B cell (primary cell): ENCODE results near the gene PPP1R16B. TPM values are rescaled to one million over a fixed set of nuclear protein-coding genes. Genes with fewer than 3 reads are reported as not detected.

Experiments
- ATAC-seq: fragments of 200-7000 bp; cut with Tn5 transposase; one replicate; pipeline ENCODE4 v1.10.0; 2021; ENCODE audit warnings: low read depth, mild to moderate bottlenecking, moderate number of reproducible peaks, moderate library complexity
- CTCF ChIA-PET: fragments of 350-600 bp; sonication (Branson Sonifier 250); formaldehyde crosslinking; loops from one replicate; lab custom pipeline; 2021; ENCODE audit warnings: antibody characterized with exemption, inconsistent platforms; lab: Charles Lee
- POLR2A ChIA-PET: fragments of 350-600 bp; sonication (Branson Sonifier 250); formaldehyde crosslinking; loops from one replicate; lab custom pipeline; 2021; ENCODE audit warnings: antibody characterized with exemption; lab: Charles Lee
- DNase-seq: peaks from one replicate; pipeline ENCODE4 v3.0.0; 2013
- H2AFZ ChIP-seq: 2 replicates; pipeline ENCODE4 v1.6.1; 2012; ENCODE audit warnings: mild to moderate bottlenecking, low read depth, low read length; ENCODE audit not compliant: insufficient read depth, poor library complexity, severe bottlenecking
- H3K27ac ChIP-seq, 2 donors: 1 replicate in 1 of 2; 2 replicates in 1 of 2; pipeline ENCODE4 v1.5.1; 2012 to 2013; ENCODE audit warnings: low read length in 2 of 2, mild to moderate bottlenecking in 2 of 2, moderate library complexity in 1 of 2
- H3K27me3 ChIP-seq, 4 experiments: fragments of 200-600 bp in 1 of 4; sonication (generic) in 1 of 4; replicated peaks in 1 of 4; 1 replicate in 2 of 4; 2 replicates in 2 of 4; pipeline versions ENCODE4 v1.6.1 to v1.7.0; 2013 to 2016; ENCODE audit warnings: low read length in 3 of 4, mild to moderate bottlenecking in 2 of 4, mixed read lengths in 1 of 4, moderate library complexity in 1 of 4; ENCODE audit not compliant: insufficient read depth in 4 of 4, control insufficient read depth in 3 of 4; ENCODE audit errors: control extremely low read depth in 1 of 4
- H3K36me3 ChIP-seq, 2 experiments: replicated peaks in 1 of 2; 1 replicate in 1 of 2; 2 replicates in 1 of 2; pipeline versions ENCODE4 v1.6.1 to v1.7.1; 2013; ENCODE audit warnings: low read length in 1 of 2; ENCODE audit not compliant: insufficient read depth in 2 of 2, control insufficient read depth in 1 of 2; ENCODE audit errors: control extremely low read depth in 1 of 2, extremely low read depth in 1 of 2
- H3K4me1 ChIP-seq, 2 donors: fragments of 200-600 bp in 1 of 2; sonication (generic) in 1 of 2; 1 replicate in 1 of 2; 2 replicates in 1 of 2; pipeline versions ENCODE4 v1.5.1 to v1.6.1; 2013 to 2017; ENCODE audit warnings: low read length in 2 of 2; ENCODE audit not compliant: control insufficient read depth in 2 of 2, insufficient read depth in 2 of 2
- H3K4me2 ChIP-seq: replicated peaks from 2 replicates; pipeline ENCODE3; 2012; ENCODE audit warnings: mild to moderate bottlenecking, low read depth, low read length; ENCODE audit not compliant: poor library complexity, severe bottlenecking
- H3K4me3 ChIP-seq, 5 experiments: fragments of 200-600 bp in 1 of 5; sonication (generic) in 1 of 5; 1 replicate in 3 of 5; 2 replicates in 2 of 5; pipeline versions ENCODE4 v1.5.1 to v1.7.0; 2011 to 2016; ENCODE audit warnings: low read length in 4 of 5, mild to moderate bottlenecking in 4 of 5, low read depth in 2 of 5, control low read depth in 1 of 5, moderate library complexity in 1 of 5; ENCODE audit not compliant: insufficient read depth in 1 of 5; ENCODE audit errors: control extremely low read depth in 1 of 5, extremely low read depth in 1 of 5
- H3K79me2 ChIP-seq: fragments of 200-600 bp; sonication (generic); one replicate; pipeline ENCODE4 v1.6.0; 2016; ENCODE audit warnings: low read length; ENCODE audit not compliant: control insufficient read depth, insufficient read depth
- H3K9ac ChIP-seq: fragments of 200-600 bp; sonication (generic); 2 replicates; pipeline ENCODE4 v1.6.1; 2017; ENCODE audit warnings: mild to moderate bottlenecking, low read length, moderate library complexity
- H3K9me3 ChIP-seq, 3 donors: one replicate each; pipeline versions ENCODE4 v1.6.1 to v1.7.1; 2013; ENCODE audit warnings: low read length in 2 of 3; ENCODE audit not compliant: control insufficient read depth in 2 of 3, insufficient read depth in 1 of 3; ENCODE audit errors: control extremely low read depth in 1 of 3
- H4K20me1 ChIP-seq: 2 replicates; pipeline ENCODE4 v1.6.0; 2012; ENCODE audit warnings: mild to moderate bottlenecking, low read length; ENCODE audit not compliant: insufficient read depth, control insufficient read depth, poor library complexity, severe bottlenecking
- H3K27ac Mint-ChIP-seq: one replicate; pipeline ENCODE4 v1.8.0; 2021; ENCODE audit warnings: mixed read lengths
- H3K27me3 Mint-ChIP-seq: one replicate; pipeline ENCODE4 v1.8.0; 2021; ENCODE audit warnings: mixed read lengths
- H3K4me1 Mint-ChIP-seq: one replicate; pipeline ENCODE4 v1.8.0; 2021; ENCODE audit warnings: mixed read lengths
- H3K4me3 Mint-ChIP-seq: one replicate; pipeline ENCODE4 v1.8.0; 2021; ENCODE audit warnings: mixed read lengths
- H3K9me3 Mint-ChIP-seq: one replicate; pipeline ENCODE4 v1.8.0; 2022; ENCODE audit warnings: mixed read lengths; ENCODE audit not compliant: insufficient read depth
- EZH2 ChIP-seq: IDR thresholded peaks from 2 replicates; pipeline ENCODE4 v1.6.1; 2012; ENCODE audit warnings: borderline replicate concordance, low read depth, mild to moderate bottlenecking, moderate library complexity, low read length; ENCODE audit not compliant: insufficient read depth, poor library complexity, severe bottlenecking
- WGBS: methylation state at CpG from one replicate; pipeline ENCODE4 v1.1.5; 2013; ENCODE audit warnings: missing lambda C conversion rate; ENCODE audit not compliant: insufficient coverage; 5-methylcytosine and 5-hydroxymethylcytosine counted together
- intact Hi-C: fragments of 100-400 bp; cut with micrococcal nuclease; formaldehyde crosslinking; loops from one replicate; pipeline ENCODE4 v1.10.0; 2022
- polyA plus RNA-seq: library from polyadenylated mRNA; depleted of rRNA; stranded (reverse); fragments of >200 nt; gene quantifications from 2 replicates; pipeline ENCODE4 v1.2.3, GENCODE V29; 2012
- total RNA-seq, 2 donors: library from RNA; stranded (reverse); fragments of 120-200 nt in 1 of 2; gene quantifications; 1 replicate in 1 of 2; 2 replicates in 1 of 2; pipeline versions ENCODE4 v1.2.3 to v1.2.4, GENCODE V29; 2013 to 2022
- TF ChIP-seq, protein P1 (sequence below): fragments of 200-600 bp; IDR thresholded peaks from one replicate; pipeline ENCODE4 v1.8.0; 2022; ENCODE audit warnings: antibody characterized with exemption, mild to moderate bottlenecking

The PPP1R16B gene
- total and polyA plus RNA-seq, 2 donors (not counting 1 experiment from before 2014, with no cell fraction given): 58.8 to 108 TPM

DNA sequence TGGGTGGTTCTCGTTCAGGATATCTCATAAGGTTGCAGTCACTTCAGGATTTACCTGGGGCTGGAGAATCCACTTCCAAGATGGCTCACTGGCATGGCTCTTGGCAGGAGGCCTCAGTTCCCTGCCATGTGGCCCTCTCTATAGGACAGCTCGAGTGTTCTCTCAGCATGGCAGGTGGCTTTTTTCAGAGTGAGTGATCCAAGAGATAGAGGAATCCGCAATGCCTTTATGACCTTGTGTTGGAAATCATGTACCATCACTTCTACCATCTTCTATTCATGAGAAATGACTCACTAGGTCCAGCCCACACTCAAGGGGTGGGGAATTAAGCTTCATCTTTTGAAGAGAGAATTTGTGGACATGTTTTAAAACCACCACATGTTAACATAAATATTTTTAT is 37.8 kb downstream of the PPP1R16B start:
- CTCF ChIA-PET: interaction anchor here (1.1 to 11.9 kb wide), 14 partner anchors 10 to 117 kb away, joined by 3 to 114 read pairs (median 4); partner anchors contain the start of gene PPP1R16B
- peaks cover 82 to 84% of the 10 kb centered on the region in 2 donors for H3K4me1 ChIP-seq
- peak overlapping the region; percentile 83 for H3K4me3 Mint-ChIP-seq
- H4K20me1 ChIP-seq: no peaks in the 10 kb centered on the region
- 76% methylated on average over 1 of the region's 3 CpGs for WGBS
- H3K9me3 ChIP-seq: no peaks in the 10 kb centered on the region
- H3K27ac ChIP-seq: peak overlapping the region; percentile 92 to 96
- intact Hi-C loops: loop anchor here (5.0 kb wide), 1 partner anchor 1666 kb away; the partner anchor contains the start of genes MROH8 and RPN2
- H3K4me2 ChIP-seq: peak overlapping the region; percentile 78
- no peaks in the 10 kb centered on the region for H3K27me3 ChIP-seq
- H3K36me3 ChIP-seq: peaks cover 0 to 18% of the 10 kb centered on the region in 2 experiments
- no peak for ATAC-seq
- H3K9me3 Mint-ChIP-seq: peaks cover 2% of the 10 kb centered on the region
- H3K27ac Mint-ChIP-seq: peak overlapping the region; percentile 99
- H3K27me3 Mint-ChIP-seq: no peaks in the 10 kb centered on the region
- TF ChIP-seq EZH2: no peak
- TF ChIP-seq, protein P1, sequence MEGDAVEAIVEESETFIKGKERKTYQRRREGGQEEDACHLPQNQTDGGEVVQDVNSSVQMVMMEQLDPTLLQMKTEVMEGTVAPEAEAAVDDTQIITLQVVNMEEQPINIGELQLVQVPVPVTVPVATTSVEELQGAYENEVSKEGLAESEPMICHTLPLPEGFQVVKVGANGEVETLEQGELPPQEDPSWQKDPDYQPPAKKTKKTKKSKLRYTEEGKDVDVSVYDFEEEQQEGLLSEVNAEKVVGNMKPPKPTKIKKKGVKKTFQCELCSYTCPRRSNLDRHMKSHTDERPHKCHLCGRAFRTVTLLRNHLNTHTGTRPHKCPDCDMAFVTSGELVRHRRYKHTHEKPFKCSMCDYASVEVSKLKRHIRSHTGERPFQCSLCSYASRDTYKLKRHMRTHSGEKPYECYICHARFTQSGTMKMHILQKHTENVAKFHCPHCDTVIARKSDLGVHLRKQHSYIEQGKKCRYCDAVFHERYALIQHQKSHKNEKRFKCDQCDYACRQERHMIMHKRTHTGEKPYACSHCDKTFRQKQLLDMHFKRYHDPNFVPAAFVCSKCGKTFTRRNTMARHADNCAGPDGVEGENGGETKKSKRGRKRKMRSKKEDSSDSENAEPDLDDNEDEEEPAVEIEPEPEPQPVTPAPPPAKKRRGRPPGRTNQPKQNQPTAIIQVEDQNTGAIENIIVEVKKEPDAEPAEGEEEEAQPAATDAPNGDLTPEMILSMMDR: no peak
- POLR2A ChIA-PET: interaction anchor here (0.9 to 5.4 kb wide), 9 partner anchors 10 to 49 kb away, joined by 3 to 54 read pairs (median 8); partner anchors contain the start of gene PPP1R16B
- peaks cover 88% of the 10 kb centered on the region for H3K79me2 ChIP-seq
- no peak overlapping the region for H2AFZ ChIP-seq
- H3K4me3 ChIP-seq: peak overlapping the region in 1 of 5 experiments; percentile 48
- peak overlapping the region; percentile 48 for H3K9ac ChIP-seq
- H3K4me1 Mint-ChIP-seq: peaks cover 87% of the 10 kb centered on the region
- DNase-seq: no peak

DNA sequence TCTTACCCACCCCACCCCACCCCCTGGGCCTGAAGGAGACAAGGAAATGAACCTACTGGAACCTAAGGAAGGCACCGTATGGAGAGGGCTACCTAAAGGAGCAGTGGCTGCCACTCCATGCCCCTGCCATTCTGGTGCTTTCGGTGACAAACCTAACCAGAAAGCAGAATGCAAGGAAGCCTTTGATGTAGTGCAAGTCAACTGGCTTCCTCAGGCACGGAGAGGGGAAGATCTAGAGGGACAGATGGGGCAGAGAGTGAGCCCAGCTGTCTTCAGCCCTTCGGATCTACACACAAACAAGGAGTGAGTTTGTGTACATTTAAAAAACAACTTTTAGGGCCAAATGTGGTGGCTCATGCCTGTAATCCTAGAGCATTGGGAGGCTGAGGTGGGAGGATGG is 39.5 kb downstream of the PPP1R16B start:
- H3K27me3 ChIP-seq: no peaks in the 10 kb centered on the region
- H3K4me3 ChIP-seq: no peak overlapping the region
- ChIA-PET POLR2A (no interaction called here), CTCF (interaction anchor here (1.7 to 11.9 kb wide), 3 partner anchors 13 to 48 kb away, joined by 5 to 114 read pairs (median 9); no protein-coding TSS in a partner anchor)
- ATAC-seq (no peak), DNase-seq (no peak)
- WGBS: 60% methylated on average over 1 of the region's 4 CpGs
- peaks cover 0 to 11% of the 10 kb centered on the region in 2 experiments for H3K36me3 ChIP-seq
- peaks cover 88% of the 10 kb centered on the region for H3K79me2 ChIP-seq
- peak overlapping the region; percentile 78 for H3K4me2 ChIP-seq
- TF ChIP-seq EZH2: no peak
- TF ChIP-seq, protein P1: no peak
- H3K4me1 ChIP-seq: peaks cover 85 to 93% of the 10 kb centered on the region in 2 donors
- H3K9me3 ChIP-seq: no peaks in the 10 kb centered on the region
- peaks cover 89% of the 10 kb centered on the region for H3K4me1 Mint-ChIP-seq
- H2AFZ ChIP-seq: no peak overlapping the region
- H3K27ac ChIP-seq: peak overlapping the region; percentile 92 to 96
- H4K20me1 ChIP-seq: no peaks in the 10 kb centered on the region
- intact Hi-C loops: loop anchor here (5.0 kb wide), 1 partner anchor 1668 kb away; the partner anchor contains the start of genes MROH8 and RPN2
- no peak overlapping the region for H3K9ac ChIP-seq
- H3K4me3 Mint-ChIP-seq: peak overlapping the region; percentile 82
- peak overlapping the region; percentile 96 for H3K27ac Mint-ChIP-seq
- peaks cover 2% of the 10 kb centered on the region for H3K9me3 Mint-ChIP-seq
- no peaks in the 10 kb centered on the region for H3K27me3 Mint-ChIP-seq
